SK-N-SH (cell line): ENCODE results near the gene MAST1. TPM values are rescaled to one million over a fixed set of nuclear protein-coding genes. Genes with fewer than 3 reads are reported as not detected.

Source experiments
- CTCF ChIA-PET: fragments of 300-600, 350-600 bp; formaldehyde crosslinking; extraction: SDS; loops from one replicate; lab custom pipeline; 2021; lab: Yijun Ruan, JAX
- POLR2A ChIA-PET: fragments of 350-600 bp; sonication (Branson Sonifier 250); formaldehyde crosslinking; extraction: SDS; loops from one replicate; lab custom pipeline; 2020; ENCODE audit warnings: antibody characterized with exemption, inconsistent platforms; lab: Yijun Ruan, JAX
- DNase-seq: peaks from one replicate; pipeline ENCODE4 v3.0.0; 2012
- H2AFZ ChIP-seq: fragments of 200-600 bp; sonication (generic); 2 replicates; pipeline ENCODE4 v1.8.1; 2016; ENCODE audit warnings: antibody characterized with exemption, mild to moderate bottlenecking, low read depth
- H3F3A ChIP-seq: fragments of 200-600 bp; sonication (generic); replicated peaks from 2 replicates; pipeline ENCODE3; 2016; ENCODE audit warnings: antibody characterized with exemption, mild to moderate bottlenecking; ENCODE audit not compliant: insufficient read depth
- H3K27ac ChIP-seq, 2 experiments: fragments of 200-500 bp in 1 of 2; fragments of 200-600 bp in 1 of 2; sonication (Bioruptor generic) in 1 of 2; sonication (generic), shearing (Covaris generic) in 1 of 2; 2 replicates each; pipeline versions ENCODE4 v1.5.1 to v1.6.1; 2014 to 2016; ENCODE audit warnings: low read depth in 2 of 2, inconsistent platforms in 1 of 2, low read length in 1 of 2, mild to moderate bottlenecking in 1 of 2, mixed read lengths in 1 of 2
- H3K27me3 ChIP-seq: fragments of 200-600 bp; sonication (generic), shearing (Covaris generic); 2 replicates; pipeline ENCODE4 v1.6.1; 2016; ENCODE audit warnings: mixed run types; ENCODE audit not compliant: insufficient read depth
- H3K36me3 ChIP-seq, 2 experiments: fragments of 200-500 bp in 1 of 2; fragments of 200-600 bp in 1 of 2; sonication (Bioruptor generic) in 1 of 2; sonication (generic) in 1 of 2; replicated peaks in 1 of 2; 2 replicates each; pipeline versions ENCODE3 to v1.5.1; 2014 to 2016; ENCODE audit warnings: low read length in 1 of 2, mild to moderate bottlenecking in 1 of 2; ENCODE audit not compliant: insufficient read depth in 2 of 2, control insufficient read depth in 1 of 2
- H3K4me1 ChIP-seq, 2 experiments: fragments of 200-500 bp in 1 of 2; fragments of 200-600 bp in 1 of 2; sonication (Bioruptor generic) in 1 of 2; sonication (generic), shearing (Covaris generic) in 1 of 2; 2 replicates each; pipeline versions ENCODE4 v1.5.1 to v1.6.1; 2014 to 2016; ENCODE audit warnings: low read depth in 1 of 2, low read length in 1 of 2, mixed run types in 1 of 2; ENCODE audit not compliant: insufficient read depth in 2 of 2, control insufficient read depth in 1 of 2
- H3K4me2 ChIP-seq: fragments of 200-600 bp; sonication (generic), shearing (Covaris generic); 2 replicates; pipeline ENCODE4 v1.6.1; 2017; ENCODE audit warnings: mixed run types
- H3K4me3 ChIP-seq, 2 experiments: fragments of 200-500 bp in 1 of 2; fragments of 200-600 bp in 1 of 2; sonication (Bioruptor generic) in 1 of 2; sonication (generic), shearing (Covaris generic) in 1 of 2; 2 replicates each; pipeline versions ENCODE4 v1.5.1 to v1.8.1; 2014 to 2016; ENCODE audit warnings: low read depth in 2 of 2, inconsistent platforms in 1 of 2, low read length in 1 of 2, mild to moderate bottlenecking in 1 of 2, mixed read lengths in 1 of 2, moderate library complexity in 1 of 2
- H3K79me2 ChIP-seq: fragments of 200-600 bp; sonication (generic); 2 replicates; pipeline ENCODE4 v1.8.1; 2017; ENCODE audit warnings: mild to moderate bottlenecking; ENCODE audit not compliant: insufficient read depth
- H3K9ac ChIP-seq: fragments of 200-600 bp; sonication (generic); 2 replicates; pipeline ENCODE4 v1.6.1; 2017; ENCODE audit warnings: mixed run types
- H3K9me2 ChIP-seq: fragments of 200-600 bp; sonication (generic); 2 replicates; pipeline ENCODE4 v1.6.1; 2017; ENCODE audit warnings: mixed run types
- H3K9me3 ChIP-seq: fragments of 200-600 bp; sonication (generic); 2 replicates; pipeline ENCODE4 v1.6.1; 2017; ENCODE audit warnings: mixed run types, mild to moderate bottlenecking, moderate library complexity
- H4K20me1 ChIP-seq: fragments of 200-600 bp; sonication (generic); 2 replicates; pipeline ENCODE4 v1.6.1; 2017; ENCODE audit warnings: mild to moderate bottlenecking, mixed run types; ENCODE audit not compliant: insufficient read depth
- ELF1 ChIP-seq: IDR thresholded peaks from 2 replicates; pipeline ENCODE4 v1.4.0; 2012
- FOSL2 ChIP-seq: IDR thresholded peaks from 2 replicates; pipeline ENCODE4 v1.4.0; 2012; ENCODE audit warnings: low read depth, mild to moderate bottlenecking, moderate library complexity, borderline replicate concordance
- FOXJ3 ChIP-seq: sonication (generic); formaldehyde crosslinking; IDR thresholded peaks from 2 replicates; pipeline ENCODE4 v1.5.1; 2020; ENCODE audit warnings: mild to moderate bottlenecking, missing genetic modification reagents
- GABPA ChIP-seq: IDR thresholded peaks from 2 replicates; pipeline ENCODE4 v1.4.0; 2012; ENCODE audit warnings: low read depth, mild to moderate bottlenecking
- MXI1 ChIP-seq: IDR thresholded peaks from 2 replicates; pipeline ENCODE4 v1.6.1; 2012; ENCODE audit warnings: mild to moderate bottlenecking, low read depth, low read length, improper control_type of control experiment
- NFIC ChIP-seq: IDR thresholded peaks from 2 replicates; pipeline ENCODE4 v1.4.0; 2012; ENCODE audit warnings: borderline replicate concordance
- RFX5 ChIP-seq: IDR thresholded peaks from 2 replicates; pipeline ENCODE4 v1.6.1; 2012; ENCODE audit warnings: mild to moderate bottlenecking, improper control_type of control experiment, low read length
- RXRA ChIP-seq: IDR thresholded peaks from 2 replicates; pipeline ENCODE4 v1.4.0; 2012; ENCODE audit warnings: low read depth, mild to moderate bottlenecking, borderline replicate concordance
- TEAD4 ChIP-seq: IDR thresholded peaks from 2 replicates; pipeline ENCODE4 v1.4.0; 2012; ENCODE audit warnings: mild to moderate bottlenecking, borderline replicate concordance; ENCODE audit not compliant: insufficient read depth
- WGBS: methylation state at CpG from one replicate; pipeline ENCODE4 v1.1.6; 2017; ENCODE audit warnings: low lambda C conversion rate; 5-methylcytosine and 5-hydroxymethylcytosine counted together
- polyA plus RNA-seq, 3 experiments: library from polyadenylated mRNA; depleted of rRNA; stranded (reverse); fragments of >200 nt; gene quantifications; 2 replicates each; pipeline ENCODE4 v1.2.3, GENCODE V29; 2012
- TF ChIP-seq, protein P1 (sequence below): IDR thresholded peaks from 2 replicates; pipeline ENCODE4 v1.4.0; 2012; ENCODE audit warnings: low read depth
- TF ChIP-seq, protein P2 (sequence below): IDR thresholded peaks from 2 replicates; pipeline ENCODE4 v1.4.0; 2012; ENCODE audit warnings: low read depth, borderline replicate concordance
- TF ChIP-seq, protein P3 (sequence below): fragments of 150-350 bp; IDR thresholded peaks from 2 replicates; pipeline ENCODE4 v1.6.1; 2016; ENCODE audit warnings: mild to moderate bottlenecking, low read depth, low read length
- TF ChIP-seq, protein P4 (sequence below): IDR thresholded peaks from 2 replicates; pipeline ENCODE4; 2012

MAST1 gene
- polyA plus RNA-seq, 1 of the 3 experiments (the other 2 are of a cell fraction) = 9.7 TPM

DNA sequence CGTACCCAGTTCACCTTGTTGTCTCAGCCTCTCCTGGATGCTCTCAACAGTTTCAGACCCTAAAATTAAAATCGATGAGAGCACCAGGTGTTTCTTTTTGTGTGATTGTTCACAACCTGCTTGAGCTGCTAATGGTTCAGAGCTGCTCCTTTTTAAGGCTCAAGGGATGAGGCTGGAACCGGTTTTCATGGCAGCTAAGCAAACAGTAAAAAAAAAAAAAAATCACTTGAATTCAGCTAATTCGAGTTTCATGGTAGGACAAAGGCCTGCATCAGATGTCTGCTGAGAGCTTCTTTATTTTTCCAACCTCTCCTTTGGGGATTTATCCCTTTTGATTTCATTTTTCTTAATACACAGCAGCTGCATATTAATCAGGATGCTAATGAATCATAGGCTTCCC is 74.3 kb downstream of the MAST1 start (continued):
- TF ChIP-seq, protein P1, sequence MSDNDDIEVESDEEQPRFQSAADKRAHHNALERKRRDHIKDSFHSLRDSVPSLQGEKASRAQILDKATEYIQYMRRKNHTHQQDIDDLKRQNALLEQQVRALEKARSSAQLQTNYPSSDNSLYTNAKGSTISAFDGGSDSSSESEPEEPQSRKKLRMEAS = no peak
- TF ChIP-seq, protein P2, sequence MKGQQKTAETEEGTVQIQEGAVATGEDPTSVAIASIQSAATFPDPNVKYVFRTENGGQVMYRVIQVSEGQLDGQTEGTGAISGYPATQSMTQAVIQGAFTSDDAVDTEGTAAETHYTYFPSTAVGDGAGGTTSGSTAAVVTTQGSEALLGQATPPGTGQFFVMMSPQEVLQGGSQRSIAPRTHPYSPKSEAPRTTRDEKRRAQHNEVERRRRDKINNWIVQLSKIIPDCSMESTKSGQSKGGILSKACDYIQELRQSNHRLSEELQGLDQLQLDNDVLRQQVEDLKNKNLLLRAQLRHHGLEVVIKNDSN = no peak
- TF ChIP-seq FOSL2 (no peak), MXI1 (no peak), TEAD4 (no peak), GABPA (no peak)
- TF ChIP-seq, protein P3, sequence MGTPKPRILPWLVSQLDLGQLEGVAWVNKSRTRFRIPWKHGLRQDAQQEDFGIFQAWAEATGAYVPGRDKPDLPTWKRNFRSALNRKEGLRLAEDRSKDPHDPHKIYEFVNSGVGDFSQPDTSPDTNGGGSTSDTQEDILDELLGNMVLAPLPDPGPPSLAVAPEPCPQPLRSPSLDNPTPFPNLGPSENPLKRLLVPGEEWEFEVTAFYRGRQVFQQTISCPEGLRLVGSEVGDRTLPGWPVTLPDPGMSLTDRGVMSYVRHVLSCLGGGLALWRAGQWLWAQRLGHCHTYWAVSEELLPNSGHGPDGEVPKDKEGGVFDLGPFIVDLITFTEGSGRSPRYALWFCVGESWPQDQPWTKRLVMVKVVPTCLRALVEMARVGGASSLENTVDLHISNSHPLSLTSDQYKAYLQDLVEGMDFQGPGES = no peak

DNA sequence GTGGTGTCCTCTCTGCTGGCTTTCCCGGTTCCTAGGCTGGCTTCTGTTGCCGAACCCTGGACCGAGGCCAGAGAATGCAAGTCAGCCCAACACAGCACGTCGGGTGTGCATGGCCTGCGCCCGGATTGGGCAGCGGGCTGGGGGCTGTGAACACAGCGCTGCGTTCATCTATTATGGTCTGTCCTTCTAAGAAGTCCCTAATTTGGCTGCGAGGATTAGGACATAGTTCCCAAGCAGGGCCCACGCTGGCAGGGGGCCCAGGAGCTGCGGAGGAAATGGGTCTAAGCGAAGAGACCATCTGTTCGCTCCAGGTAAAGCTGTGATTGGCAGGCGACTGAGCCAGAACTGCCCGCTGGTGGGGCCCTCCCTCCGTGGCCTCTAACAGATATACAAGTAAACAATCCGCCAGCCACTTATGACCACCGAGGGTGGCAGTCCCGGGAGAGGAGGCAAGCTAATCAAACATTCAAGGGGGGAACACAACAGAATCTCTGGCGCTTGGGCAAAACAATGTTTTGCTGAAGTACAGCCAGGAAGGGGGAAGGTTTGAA is 74.8 kb downstream of the MAST1 start:
- no peaks in the 10 kb centered on the region for H4K20me1 ChIP-seq
- peak overlapping the region in 1 of 2 experiments; percentile 78; a peak in 2 of 4 replicates for H3K27ac ChIP-seq
- H3K79me2 ChIP-seq = no peaks in the 10 kb centered on the region
- H3K9me2 ChIP-seq = no peaks in the 10 kb centered on the region
- H2AFZ ChIP-seq = peak overlapping the region; percentile 5; the same call in 1 of the 2 replicates
- POLR2A ChIA-PET = interaction anchor here (0.7 to 1.7 kb wide), 10 partner anchors 11 to 42 kb away, joined by 3 to 10 read pairs (median 4); partner anchors contain the start of genes CALR, FARSA and GCDH
- no peak overlapping the region for H3K4me2 ChIP-seq
- H3K4me1 ChIP-seq = peaks cover 5 to 22% of the 10 kb centered on the region in 2 experiments; a peak in 3 of 4 replicates
- TF ChIP-seq ELF1 = no peak
- TF ChIP-seq NFIC = 0 out of 2 replicates have a peak, but pooled peaks have one; percentile 34
- TF ChIP-seq FOXJ3 (CRISPR knock-in tag) = 0 out of 2 replicates have a peak, but pooled peaks have one; percentile 18
- no peak for TF ChIP-seq RXRA
- no peak for TF ChIP-seq RFX5
- TF ChIP-seq, protein P4, sequence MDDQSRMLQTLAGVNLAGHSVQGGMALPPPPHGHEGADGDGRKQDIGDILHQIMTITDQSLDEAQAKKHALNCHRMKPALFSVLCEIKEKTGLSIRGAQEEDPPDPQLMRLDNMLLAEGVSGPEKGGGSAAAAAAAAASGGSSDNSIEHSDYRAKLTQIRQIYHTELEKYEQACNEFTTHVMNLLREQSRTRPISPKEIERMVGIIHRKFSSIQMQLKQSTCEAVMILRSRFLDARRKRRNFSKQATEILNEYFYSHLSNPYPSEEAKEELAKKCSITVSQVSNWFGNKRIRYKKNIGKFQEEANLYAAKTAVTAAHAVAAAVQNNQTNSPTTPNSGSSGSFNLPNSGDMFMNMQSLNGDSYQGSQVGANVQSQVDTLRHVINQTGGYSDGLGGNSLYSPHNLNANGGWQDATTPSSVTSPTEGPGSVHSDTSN = no peak
- peak; percentile 17; the same call in 1 of the 2 replicates for TF ChIP-seq MXI1
- H3K9ac ChIP-seq = no peak overlapping the region
- no peak overlapping the region for H3K4me3 ChIP-seq
- CTCF ChIA-PET = interaction anchor here (1.0 to 1.9 kb wide), 7 partner anchors 11 to 153 kb away, joined by 3 to 6 read pairs (median 4); partner anchors contain the start of gene GCDH
- no peaks in the 10 kb centered on the region for H3K27me3 ChIP-seq
- WGBS = 30% methylated on average over 20 of the region's 22 CpGs
- H3K36me3 ChIP-seq = no peaks in the 10 kb centered on the region
- no peaks in the 10 kb centered on the region for H3K9me3 ChIP-seq
- DNase-seq = peak; percentile 77
- no peaks in the 10 kb centered on the region for H3F3A ChIP-seq
